Activated CD8-positive, alpha-beta memory T cell treated with anti-CD3 and anti-CD28 coated beads for 36 hours (primary cell): ENCODE data around the gene LGALSL. TPM values are rescaled to one million over a fixed set of nuclear protein-coding genes. Genes with fewer than 3 reads are reported as not detected.

ENCODE experiments used
- CTCF ChIA-PET: fragments of 350-600 bp; sonication (Branson Sonifier 250); formaldehyde crosslinking; loops from one replicate; lab custom pipeline; 2021; ENCODE audit warnings: antibody characterized with exemption; lab: Charles Lee
- POLR2A ChIA-PET: fragments of 350-600 bp; sonication (Branson Sonifier 250); formaldehyde crosslinking; loops from one replicate; lab custom pipeline; 2021; ENCODE audit warnings: antibody characterized with exemption; lab: Charles Lee
- total RNA-seq, 2 experiments: library from RNA; stranded (reverse); gene quantifications; one replicate each; pipeline ENCODE4 v1.2.3, GENCODE V29; 2021

Gene LGALSL
- total RNA-seq, 2 experiments from 2014 or later = 0.76 to 1.4 TPM

- POLR2A ChIA-PET = no interaction called here
- CTCF ChIA-PET = interaction anchor here (0.6 kb wide), 1 partner anchor 414 kb away, joined by 3 read pairs; no protein-coding TSS in a partner anchor
Observed at GRCh38 chr2:64463781-64464180, 9.8 kb downstream of the LGALSL start.

GRCh38 chr2:64466478-64467085 lies 12.6 kb downstream of the LGALSL start:
- ChIA-PET POLR2A (interaction anchor here (0.6 kb wide), 1 partner anchor 69 kb away, joined by 4 read pairs; no protein-coding TSS in a partner anchor), CTCF (no interaction called here)

DNA sequence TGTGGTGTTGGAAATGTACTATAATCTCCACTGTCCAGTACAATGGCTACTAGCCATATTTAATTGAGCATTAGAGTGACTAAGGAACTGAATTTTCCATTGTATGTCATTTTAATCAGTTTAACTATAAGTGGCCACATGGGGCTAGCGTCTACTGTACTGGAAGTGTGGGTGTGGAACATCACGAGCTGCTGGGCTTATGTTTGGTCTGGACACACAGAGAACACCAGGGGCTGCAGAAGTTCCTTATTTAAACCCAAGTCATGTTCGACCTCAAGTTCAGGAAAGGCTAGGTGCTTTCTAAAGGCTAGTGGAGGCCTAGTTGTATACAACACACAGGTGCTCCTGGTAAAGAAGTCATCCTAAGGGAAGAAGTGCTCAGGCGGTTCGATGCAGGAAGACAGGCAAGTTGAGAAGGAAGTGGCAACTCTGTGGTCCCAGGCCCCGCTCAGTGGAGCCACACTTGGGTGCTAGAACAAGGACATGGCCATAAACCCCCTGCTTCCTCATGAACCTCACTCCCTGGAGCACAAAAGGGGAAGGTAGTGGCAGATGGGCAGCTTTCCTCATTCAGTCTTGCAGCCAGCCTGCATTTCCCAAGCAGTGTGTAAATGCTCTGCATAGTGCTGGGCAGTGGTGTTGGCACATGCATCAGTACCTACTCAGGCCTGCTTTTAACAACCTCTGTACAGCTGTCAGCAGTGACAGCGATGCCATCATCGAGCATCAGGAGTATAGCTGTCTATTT lies 13.3 kb downstream of the LGALSL start:
- POLR2A ChIA-PET = interaction anchor here (0.6 kb wide), 1 partner anchor 70 kb away, joined by 4 read pairs; no protein-coding TSS in a partner anchor
- CTCF ChIA-PET = no interaction called here

GRCh38 chr2:64469261-64469660 lies 15.3 kb downstream of the LGALSL start:
- POLR2A ChIA-PET = no interaction called here
- CTCF ChIA-PET = interaction anchor here (0.6 kb wide), 1 partner anchor 235 kb away, joined by 3 read pairs; no protein-coding TSS in a partner anchor

GRCh38 chr2:64470071-64470470 lies 16.1 kb downstream of the LGALSL start:
- ChIA-PET POLR2A (no interaction called here), CTCF (interaction anchor here (0.6 kb wide), 1 partner anchor 236 kb away, joined by 3 read pairs; no protein-coding TSS in a partner anchor)

- POLR2A ChIA-PET = no interaction called here
- CTCF ChIA-PET = interaction anchor here (0.7 kb wide), 1 partner anchor 17 kb away, joined by 3 read pairs; no protein-coding TSS in a partner anchor
Observed at GRCh38 chr2:64470766-64471295, 16.9 kb downstream of the LGALSL start.

DNA sequence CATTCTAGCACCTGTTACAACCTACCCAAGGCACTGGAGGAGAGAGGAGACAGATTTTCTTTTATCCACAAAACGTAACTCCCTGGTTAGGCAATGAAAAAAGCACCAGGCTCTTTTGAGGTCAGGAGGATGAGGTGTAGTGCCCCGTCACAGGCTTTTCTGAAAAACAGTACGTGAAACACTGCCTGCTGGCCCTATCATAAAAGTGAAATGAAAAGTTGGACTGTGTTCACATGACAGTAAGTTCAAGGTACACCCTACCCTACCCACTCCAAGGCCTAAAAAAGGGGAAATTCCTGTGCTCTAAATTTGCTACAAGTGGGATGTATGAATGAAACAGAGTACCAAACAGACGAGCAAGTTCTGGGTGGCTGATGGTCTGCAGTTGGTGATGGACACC lies 17.6 kb downstream of the LGALSL start:
- POLR2A ChIA-PET = no interaction called here
- CTCF ChIA-PET = interaction anchor here (0.7 kb wide), 1 partner anchor 16 kb away, joined by 3 read pairs; no protein-coding TSS in a partner anchor

DNA sequence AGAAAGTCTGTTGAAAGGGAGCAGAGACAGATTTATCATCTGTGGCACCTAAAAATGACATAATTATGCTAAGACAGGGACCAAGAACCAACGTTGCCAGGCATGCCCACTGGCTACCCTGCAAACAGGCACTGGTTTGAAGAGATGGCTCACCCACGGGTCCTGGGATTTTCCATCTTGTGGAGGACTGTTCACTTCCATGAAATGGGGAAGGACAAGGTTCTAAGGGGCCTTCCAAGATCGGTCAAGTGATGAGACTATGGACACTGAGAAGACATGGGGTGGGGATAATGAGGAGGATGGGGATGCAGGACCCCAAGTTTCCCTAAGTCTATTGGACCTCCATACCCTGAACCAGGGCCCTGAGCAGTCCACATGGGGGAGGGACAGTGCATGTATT lies 18.9 kb downstream of the LGALSL start:
- ChIA-PET POLR2A (no interaction called here), CTCF (no interaction called here)

DNA sequence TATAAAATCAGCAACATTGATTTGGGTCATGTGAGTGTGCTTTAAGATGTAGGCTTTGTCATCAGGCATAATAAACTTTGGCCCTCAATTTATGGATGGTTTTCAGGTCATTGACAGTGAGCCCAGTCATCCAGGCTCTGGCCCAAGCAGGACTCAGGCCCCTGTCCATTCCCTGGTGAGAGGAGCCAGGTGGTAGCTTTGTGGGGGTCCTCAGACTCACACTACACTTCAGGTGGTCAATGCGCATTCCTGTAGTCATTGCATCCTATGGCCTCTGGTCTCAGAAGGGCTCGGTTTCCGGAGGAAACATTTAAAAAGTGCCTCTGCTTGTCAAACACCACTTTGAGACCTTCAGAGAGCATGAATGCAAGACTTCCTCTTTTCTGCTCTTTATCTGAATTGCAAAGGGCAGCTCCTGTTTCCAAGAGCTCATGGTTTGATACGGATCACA lies 20.2 kb downstream of the LGALSL start:
- ChIA-PET POLR2A (no interaction called here), CTCF (no interaction called here)

- CTCF ChIA-PET = no interaction called here
- POLR2A ChIA-PET = no interaction called here
Observed at GRCh38 chr2:64474636-64475035, 20.7 kb downstream of the LGALSL start.

GRCh38 chr2:64477037-64477436 lies 23.1 kb downstream of the LGALSL start:
- ChIA-PET POLR2A (no interaction called here), CTCF (no interaction called here)

DNA sequence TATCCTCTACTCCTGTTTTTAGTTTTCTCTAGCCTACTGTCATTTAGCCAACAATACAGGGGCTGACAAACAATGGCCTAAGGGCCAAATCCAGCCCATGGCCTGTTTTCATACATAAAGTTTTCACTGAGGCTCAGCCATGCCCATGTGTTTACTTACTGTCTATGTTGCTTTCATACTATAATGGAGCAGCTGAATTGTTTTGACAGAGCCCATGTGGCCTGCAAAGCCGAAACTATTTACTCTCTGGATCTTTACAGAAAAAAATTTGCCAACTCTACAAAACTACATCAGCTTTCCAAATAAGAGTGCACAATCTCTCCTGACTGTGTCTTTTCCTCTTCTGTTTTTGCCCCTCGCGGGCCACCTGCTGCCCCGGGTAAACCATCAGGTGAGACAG lies 24.0 kb downstream of the LGALSL start:
- CTCF ChIA-PET = interaction anchor here (0.6 kb wide), 1 partner anchor 87 kb away, joined by 3 read pairs; no protein-coding TSS in a partner anchor
- POLR2A ChIA-PET = no interaction called here

- POLR2A ChIA-PET = no interaction called here
- CTCF ChIA-PET = interaction anchor here (0.6 to 1.2 kb wide), 2 partner anchors 86 to 136 kb away, joined by 3 read pairs; no protein-coding TSS in a partner anchor
Observed at GRCh38 chr2:64478502-64479230, 24.7 kb downstream of the LGALSL start.

DNA sequence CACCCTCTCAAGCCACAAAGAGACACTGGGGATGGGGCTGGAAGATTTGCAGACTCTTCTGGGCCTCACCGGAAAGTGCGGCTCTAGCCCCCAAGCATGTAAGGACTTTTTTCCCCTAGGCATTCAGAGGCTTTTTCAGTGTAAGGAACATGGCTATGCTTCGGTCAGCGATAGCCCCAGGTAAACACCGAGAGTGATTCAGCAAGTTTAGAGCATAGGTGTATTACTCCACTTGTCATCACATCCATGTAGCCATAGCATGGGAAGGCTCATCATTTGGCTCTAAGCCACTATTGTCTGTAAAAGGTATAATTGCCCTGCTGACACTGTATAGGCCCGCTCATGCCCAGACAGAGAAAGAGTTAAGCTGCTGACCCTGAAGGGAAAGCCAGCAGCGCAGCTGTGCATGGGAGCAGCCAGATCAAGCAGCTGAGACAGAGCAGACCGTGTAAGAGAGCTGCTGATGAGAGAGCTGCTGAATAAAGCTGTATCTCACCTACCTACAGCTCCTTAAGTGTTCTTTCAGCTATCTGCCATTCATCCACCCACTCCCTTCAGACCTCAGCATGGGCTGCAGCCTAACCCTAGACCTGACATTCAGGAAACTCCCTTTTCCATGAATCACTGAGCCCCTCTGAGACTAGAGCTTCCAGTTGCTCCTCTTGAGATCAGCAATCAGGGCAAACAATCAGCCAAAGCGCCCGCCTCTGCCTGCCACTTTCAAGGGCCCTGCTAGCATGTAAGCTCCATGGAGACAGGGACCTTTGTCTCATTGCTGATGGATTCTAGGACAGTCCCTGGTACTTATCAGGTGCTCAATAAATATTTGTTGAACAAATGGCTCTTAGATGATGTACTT lies 25.5 kb downstream of the LGALSL start:
- ChIA-PET POLR2A (no interaction called here), CTCF (interaction anchor here (0.7 to 2.4 kb wide), 3 partner anchors 8 to 148 kb away, joined by 3 to 9 read pairs (median 3); no protein-coding TSS in a partner anchor)

DNA sequence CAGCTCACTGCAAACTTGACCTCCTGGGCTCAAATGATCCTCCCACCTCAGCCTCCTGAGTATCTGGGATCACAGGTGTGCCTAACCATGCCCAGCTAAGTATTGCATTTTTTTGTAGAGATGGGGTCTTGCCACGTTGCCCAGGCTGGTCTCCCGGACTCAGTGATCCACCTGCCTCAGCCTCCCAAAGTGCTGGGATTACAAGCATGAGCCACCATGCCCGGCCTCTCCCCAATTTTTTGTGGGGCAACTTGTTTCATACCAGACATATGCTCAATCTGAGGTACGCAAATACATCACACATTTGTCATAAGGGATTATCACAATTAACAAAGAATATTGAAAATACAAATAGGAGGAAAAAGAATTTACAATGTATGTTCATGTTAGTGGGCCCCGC lies 27.7 kb downstream of the LGALSL start:
- POLR2A ChIA-PET = no interaction called here

DNA sequence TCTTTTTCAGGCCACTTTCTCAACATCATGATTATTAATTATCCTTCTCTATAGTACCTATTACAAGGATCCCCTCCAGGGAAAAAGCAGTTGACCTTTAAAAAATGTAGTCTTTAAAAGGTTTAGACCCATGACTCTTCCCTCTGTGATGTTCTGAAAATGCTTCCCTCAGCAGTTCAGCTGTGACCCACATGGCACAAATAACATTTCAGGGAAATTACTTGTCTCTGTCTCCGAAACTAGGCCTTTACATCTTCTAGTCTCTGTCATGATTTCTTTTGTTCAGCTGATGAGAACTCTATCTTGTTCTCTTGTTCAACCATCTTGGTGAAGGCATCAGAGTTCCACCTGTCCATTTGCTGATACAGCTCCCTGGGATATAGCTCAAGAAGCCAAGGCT lies 28.3 kb downstream of the LGALSL start:
- CTCF ChIA-PET = interaction anchor here (1.0 to 1.3 kb wide), 2 partner anchors 22 to 151 kb away, joined by 4 to 6 read pairs; no protein-coding TSS in a partner anchor
- POLR2A ChIA-PET = no interaction called here

More for the DNA sequence above, 27.7 kb downstream of the LGALSL start:
- CTCF ChIA-PET = interaction anchor here (1.0 to 2.4 kb wide), 3 partner anchors 22 to 151 kb away, joined by 4 to 9 read pairs (median 6); no protein-coding TSS in a partner anchor

- CTCF ChIA-PET = interaction anchor here (1.3 kb wide), 1 partner anchor 152 kb away, joined by 6 read pairs; no protein-coding TSS in a partner anchor
- POLR2A ChIA-PET = no interaction called here
Observed at GRCh38 chr2:64482765-64483504, 29.0 kb downstream of the LGALSL start.
